Hematopoietic multipotent progenitor cell treated with erythropoietin and hydrocortisone succinate and interleukin-3 and kit ligand, for 8 days (in vitro differentiated cells): Measurements from ENCODE around the gene PSAPL1.

Experiments
- DNase-seq: peaks from one replicate; pipeline ENCODE4 v3.0.0-alpha.2; 2015

The PSAPL1 gene

GRCh38 chr4:7393601-7394575 lies 40.8 kb downstream of the PSAPL1 start:
- DNase-seq: no peak

DNA sequence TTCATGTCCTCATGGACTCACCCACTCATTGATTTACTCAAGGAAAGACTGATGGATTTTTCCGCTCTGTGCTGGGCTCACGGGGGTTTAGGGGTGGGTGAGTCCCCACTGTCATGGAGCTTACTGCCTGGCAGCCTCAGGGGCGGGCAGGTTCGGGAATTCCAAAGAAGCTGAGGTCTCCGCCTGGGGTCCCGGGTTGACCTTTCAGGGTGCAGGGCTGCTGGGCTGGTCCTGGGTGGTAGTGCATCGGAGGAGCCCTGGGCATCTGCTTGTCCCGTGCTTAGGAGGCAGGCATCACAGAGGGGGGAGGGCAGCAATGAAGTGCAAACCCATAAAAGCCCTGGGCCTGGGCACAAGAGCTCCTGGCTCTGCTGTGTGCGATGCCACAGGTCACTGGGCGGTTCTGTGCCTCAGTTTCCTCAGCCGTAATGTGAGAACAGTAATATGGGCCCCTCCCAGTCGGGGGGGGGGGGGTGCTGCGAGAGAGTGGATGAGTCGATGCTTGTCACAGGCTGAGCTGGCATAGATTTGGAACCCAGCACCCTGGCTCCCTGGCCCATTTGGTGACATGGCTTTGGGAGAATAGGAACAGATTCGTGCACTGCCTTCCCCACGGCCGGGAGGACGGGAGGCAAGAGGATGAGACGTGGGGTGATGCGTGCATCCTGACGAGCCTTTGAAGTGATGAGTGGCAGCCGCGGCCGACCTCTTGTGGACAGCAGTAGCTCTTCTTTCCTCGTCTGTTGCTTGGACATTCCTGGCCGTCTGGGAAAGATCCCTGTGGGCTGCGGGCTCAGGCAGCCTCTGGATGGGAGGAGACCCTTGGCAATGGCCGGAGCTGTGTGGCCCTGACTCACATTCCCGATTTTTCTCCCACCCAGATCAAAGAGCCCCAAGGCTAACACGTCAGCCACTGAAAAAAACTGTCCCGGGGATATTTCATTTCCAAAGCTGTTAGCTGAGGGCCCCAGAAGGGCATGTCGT lies 42.0 kb downstream of the PSAPL1 start:
- DNase-seq: no peak

GRCh38 chr4:7391637-7392437 lies 42.9 kb downstream of the PSAPL1 start:
- DNase-seq: no peak

DNA sequence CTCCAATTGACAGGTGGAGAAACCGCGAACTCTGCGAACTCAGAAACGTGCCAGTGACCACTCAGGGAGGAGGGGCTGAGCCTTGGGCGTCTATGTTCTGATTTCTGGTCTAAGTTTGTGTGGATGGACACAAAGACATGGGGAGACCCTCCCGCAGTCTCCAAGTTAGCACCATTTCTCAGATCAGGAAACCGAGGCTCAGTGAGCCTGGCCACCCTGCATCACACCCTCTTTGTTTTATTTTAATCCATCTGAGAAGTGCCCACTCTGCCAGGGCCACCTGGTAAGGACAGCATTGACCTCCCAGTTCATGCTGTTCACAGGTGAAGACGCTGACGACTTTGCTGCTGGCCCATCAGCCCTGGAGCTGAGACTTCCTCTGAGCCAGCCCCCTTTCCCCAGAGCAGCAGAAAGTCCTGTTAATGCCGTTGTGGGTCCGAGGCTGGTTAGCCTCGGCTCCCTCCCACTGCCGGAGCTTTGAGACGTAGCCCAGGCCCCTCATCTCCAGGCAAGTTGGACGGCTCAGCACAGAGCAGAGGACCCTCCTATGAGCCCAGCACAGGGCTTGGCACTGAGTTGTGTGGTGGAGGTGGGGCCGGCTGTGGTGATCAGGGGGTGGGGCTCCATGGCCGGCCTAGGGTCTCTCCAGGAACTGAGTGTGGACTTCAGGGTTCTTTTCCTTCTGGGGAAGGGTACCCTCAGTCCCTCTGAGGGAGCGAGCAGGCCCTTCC lies 43.7 kb downstream of the PSAPL1 start:
- DNase-seq: no peak

DNA sequence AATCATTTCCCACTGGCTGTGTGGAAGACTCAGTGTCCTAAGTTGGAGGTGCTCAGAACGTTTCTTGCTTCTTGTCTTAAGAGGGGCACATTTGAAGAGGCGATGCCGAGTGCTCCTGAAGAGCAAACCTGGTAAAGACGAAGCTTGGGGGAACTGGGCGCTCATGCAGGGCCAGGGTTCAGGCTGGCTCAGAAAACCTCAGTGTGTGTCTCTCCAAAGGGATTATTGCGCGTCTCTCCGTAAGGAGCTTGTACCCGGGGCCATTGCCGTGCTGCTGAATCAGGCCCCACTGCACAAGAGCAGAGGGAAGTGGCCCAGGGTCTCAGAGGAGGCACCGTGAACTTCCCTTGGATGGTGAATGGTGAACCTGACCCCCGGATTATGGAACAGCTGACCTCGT lies 44.4 kb downstream of the PSAPL1 start:
- no peak for DNase-seq

DNA sequence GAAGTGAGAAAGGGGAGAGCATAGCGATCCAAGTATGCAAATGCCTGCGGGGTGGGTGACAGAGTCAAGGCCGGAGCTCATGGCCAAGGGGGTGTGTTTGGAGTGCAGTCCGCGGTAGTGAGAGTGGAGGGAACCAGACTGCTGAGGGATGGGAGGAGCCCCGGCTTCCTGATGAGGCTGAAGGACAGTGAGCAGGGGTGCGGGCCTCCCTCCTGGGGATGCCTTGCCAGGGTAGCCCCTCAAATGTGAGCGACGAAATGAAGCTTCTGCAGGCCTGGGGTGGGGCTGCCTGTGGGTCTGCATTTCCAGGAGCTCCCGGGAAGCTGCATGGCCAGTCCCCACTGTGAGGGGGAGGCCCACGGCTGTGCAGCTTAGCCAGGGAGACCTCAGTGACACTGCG lies 45.0 kb downstream of the PSAPL1 start:
- DNase-seq: no peak

DNA sequence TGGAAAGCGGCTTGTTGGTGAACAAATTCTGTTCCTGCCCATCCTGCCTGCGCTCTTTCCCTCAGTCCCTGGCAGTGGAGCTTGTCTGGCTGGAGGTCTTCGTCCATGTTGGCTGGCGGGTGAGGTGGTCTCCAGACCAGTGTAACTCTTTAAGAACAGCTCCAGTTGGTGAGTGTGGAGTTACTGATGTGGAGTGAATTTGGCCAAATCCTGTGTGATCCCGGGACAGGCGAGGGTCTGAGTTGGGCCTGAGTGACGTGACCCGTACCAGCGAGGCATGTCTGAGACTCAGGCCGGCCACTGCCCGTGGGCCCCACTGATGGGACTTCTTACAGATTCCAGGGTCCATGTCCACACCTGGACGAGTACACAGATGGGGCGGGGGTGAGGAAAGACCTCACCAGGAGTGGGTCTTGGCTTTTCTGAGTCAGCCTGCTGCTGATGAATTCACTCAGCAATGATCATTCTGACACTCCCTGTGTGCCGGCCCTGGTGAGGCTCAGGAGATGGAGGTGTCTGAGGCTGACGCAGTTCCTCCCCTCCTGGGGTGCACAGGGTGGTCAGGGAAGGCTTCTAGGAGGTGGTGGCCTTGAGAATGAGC lies 45.5 kb downstream of the PSAPL1 start:
- DNase-seq: no peak

DNA sequence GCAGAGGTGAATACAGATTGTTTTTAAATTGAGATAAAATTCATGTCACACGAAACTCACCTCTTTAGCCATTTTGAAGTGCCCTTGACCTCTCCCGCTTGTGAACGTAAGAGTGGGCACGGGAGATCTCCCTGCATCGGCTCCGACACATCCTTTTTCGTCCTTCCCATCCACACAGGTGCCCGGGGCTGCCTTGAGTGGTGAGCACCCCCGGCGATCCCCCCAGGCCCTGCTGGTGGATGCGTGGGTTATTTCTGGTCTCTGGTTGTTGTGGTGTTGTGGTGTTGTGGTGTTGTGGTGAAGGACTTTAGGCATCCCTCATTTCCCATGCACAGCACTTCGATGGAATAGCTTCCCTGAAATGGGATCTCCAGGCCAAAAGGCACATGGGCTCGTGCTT lies 46.1 kb downstream of the PSAPL1 start:
- no peak for DNase-seq

DNA sequence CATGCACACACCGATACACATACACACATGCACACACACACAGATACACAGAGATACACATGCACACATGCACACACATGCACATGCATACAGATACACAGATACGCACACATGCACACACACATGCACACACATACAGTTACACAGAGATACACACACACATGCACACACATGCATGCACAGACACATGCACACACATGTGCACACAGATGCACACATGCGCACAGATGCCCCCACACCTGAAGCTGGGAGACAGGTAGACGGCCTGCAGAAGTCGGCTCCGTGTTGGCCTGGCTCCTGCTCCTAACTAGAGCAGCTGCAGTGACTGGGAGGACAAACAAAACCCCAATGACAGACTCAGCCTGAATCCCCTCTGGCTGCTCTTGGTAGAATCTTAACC lies 46.8 kb downstream of the PSAPL1 start:
- no peak for DNase-seq

DNA sequence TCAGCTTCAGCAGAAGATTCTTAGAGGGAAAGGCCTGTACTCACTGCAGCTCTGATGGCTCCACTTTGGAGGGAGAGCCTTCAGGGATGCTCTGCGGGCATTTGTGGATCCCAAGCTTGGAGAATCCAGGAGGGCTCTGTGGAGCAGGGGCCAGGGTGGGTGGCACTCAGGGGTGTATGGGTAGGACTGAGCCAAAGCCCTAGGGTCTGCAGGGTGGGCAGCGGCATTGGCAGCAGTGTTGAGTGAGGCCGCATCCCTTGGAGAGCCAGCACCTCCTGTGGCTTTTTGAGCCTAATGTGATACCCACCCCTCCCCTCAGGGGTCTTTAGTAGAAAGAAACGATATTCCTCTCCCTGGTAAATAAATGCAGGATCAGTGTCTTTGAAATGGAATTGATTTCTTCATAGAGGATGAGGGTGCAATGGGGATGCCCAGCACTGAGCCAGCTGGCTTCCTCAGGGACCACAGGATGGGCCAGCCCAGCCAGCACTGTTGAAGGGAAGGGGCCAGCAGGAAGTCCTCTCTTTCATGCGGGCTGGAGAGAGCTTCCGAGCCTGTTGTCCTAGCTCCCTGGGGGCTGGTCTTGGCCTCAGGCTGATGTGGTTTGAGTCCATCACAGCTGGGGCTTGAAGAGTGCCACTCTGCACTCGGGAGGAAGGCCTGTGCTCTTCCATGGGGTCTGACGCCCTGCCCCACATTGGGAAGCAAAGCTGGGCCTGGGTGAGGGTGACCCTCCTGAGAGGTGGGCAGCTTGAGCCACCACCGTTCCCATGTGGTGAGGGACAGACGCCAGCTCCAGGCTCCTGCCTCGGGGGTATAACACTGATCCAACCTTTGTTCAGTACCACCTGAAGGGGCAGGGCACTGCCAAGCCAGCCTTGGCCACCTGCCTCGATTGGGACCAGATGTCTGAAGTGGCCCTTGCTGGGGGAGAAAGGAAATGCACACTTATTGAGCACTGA lies 49.5 kb downstream of the PSAPL1 start:
- no peak for DNase-seq

- no peak for DNase-seq
Observed at GRCh38 chr4:7384003-7384928, 50.5 kb downstream of the PSAPL1 start.

- no peak for DNase-seq
Observed at GRCh38 chr4:7383266-7383665, 51.5 kb downstream of the PSAPL1 start.

- DNase-seq: no peak
Observed at GRCh38 chr4:7382634-7383014, 52.1 kb downstream of the PSAPL1 start.

DNA sequence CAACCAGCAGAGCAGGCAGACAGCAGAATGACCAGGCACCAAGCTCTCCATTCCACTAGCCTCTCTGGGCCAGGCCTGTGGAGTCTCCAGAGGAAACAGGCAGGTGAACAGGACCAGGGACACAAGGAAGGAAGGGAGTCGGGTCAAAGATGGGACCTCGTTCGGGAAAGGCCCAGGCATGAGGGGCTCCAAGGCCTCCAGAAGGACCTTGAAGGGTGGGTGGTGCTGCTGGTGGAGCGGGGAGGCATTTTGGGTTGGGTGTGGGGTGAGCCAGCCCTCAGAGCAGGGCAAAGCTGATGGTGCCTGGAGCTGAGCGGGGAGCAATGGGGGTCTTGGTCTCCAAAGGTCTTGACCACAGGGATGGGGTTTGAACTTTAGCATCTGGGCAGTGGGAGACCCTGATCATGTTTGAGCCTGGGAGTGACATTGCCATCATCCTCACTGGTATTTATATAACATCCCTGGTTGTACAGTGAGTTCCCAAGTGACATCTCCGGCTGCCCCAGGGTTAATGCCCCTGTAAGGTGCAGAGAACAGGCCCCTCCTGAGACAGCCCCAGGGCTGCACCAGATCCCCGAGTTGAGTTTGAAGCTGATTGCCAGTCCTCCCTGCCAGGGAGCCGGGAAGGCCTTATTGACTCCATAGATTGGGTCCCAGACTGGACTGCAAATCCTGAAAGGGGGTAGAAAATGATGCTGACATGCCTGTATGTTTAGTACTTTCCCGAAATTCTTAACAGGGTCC lies 52.7 kb downstream of the PSAPL1 start:
- no peak for DNase-seq

DNA sequence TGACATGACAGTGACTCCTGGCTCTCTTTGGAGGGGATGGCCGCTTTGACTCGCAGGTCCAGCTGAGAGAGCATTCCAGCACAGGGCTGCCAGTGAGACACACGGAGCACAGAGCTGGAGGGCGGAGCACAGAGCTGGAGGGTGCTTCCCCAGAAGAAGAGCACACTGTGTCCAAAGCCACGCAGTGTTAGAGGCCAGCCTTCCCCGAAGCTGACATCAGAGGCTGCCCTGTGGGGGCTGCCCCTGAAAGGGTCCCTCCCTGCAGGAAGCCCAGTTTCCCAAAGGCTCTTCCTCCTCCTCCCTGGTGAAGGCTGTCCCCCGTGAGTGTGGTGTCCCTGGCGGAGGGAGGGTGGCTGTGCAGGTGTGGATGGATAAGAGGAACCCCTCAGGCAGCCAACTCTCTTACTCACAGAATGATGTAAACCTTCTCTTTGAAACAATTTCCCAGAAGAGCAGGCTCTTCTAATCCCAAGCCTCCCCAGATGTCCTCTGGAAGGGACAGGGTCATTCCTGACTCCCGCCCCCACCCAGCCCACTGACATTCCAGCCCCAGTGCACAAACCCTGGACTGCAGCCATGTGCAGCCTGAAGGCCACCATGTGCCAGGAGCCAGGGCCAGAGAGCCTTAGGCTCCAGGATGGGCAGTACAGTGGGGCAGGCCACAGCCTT lies 53.4 kb downstream of the PSAPL1 start:
- DNase-seq: no peak
